CD8-positive, alpha-beta memory T cell (primary cell): ENCODE measurements around the gene DTD1. TPM values are rescaled to one million over a fixed set of nuclear protein-coding genes. Genes with fewer than 3 reads are reported as not detected.

ENCODE experiments used
- CTCF ChIA-PET: fragments of 350-600 bp; sonication (Branson Sonifier 250); formaldehyde crosslinking; loops from one replicate; lab custom pipeline; 2021; ENCODE audit warnings: antibody characterized with exemption; lab: Charles Lee
- POLR2A ChIA-PET: fragments of 350-600 bp; sonication (Branson Sonifier 250); formaldehyde crosslinking; loops from one replicate; lab custom pipeline; 2021; ENCODE audit warnings: antibody characterized with exemption; lab: Charles Lee
- DNase-seq, 5 donors: peaks; one replicate each; pipeline versions ENCODE4 v3.0.0 to v3.0.0-alpha.2; 2020 to 2022; ENCODE audit warnings: mixed read lengths in 1 of 5
- H3K27ac ChIP-seq: one replicate; pipeline ENCODE4 v1.7.0; 2013; ENCODE audit warnings: low read depth, mild to moderate bottlenecking, low read length, moderate library complexity
- H3K27me3 ChIP-seq: 2 replicates; pipeline ENCODE4 v1.7.0; 2013; ENCODE audit warnings: low read length, mild to moderate bottlenecking; ENCODE audit not compliant: insufficient read depth, poor library complexity, severe bottlenecking
- H3K36me3 ChIP-seq: 2 replicates; pipeline ENCODE4 v1.7.0; 2013; ENCODE audit warnings: mild to moderate bottlenecking, low read length, moderate library complexity; ENCODE audit not compliant: insufficient read depth
- H3K4me1 ChIP-seq: 2 replicates; pipeline ENCODE4 v1.7.0; 2013; ENCODE audit warnings: mild to moderate bottlenecking, low read length, moderate library complexity; ENCODE audit not compliant: insufficient read depth
- H3K4me3 ChIP-seq: 2 replicates; pipeline ENCODE4 v1.7.0; 2013; ENCODE audit warnings: mild to moderate bottlenecking, low read length
- H3K9me3 ChIP-seq: 2 replicates; pipeline ENCODE4 v1.7.0; 2013; ENCODE audit warnings: mild to moderate bottlenecking, low read length
- H3K27ac Mint-ChIP-seq, 8 donors: one replicate each; pipeline ENCODE4 v1.8.0; 2020 to 2021; ENCODE audit warnings: mixed read lengths in 8 of 8, mild to moderate bottlenecking in 6 of 8, inconsistent platforms in 3 of 8, moderate library complexity in 3 of 8
- H3K27me3 Mint-ChIP-seq, 2 donors: one replicate each; pipeline ENCODE4 v1.8.0; 2020 to 2021; ENCODE audit warnings: mixed read lengths in 2 of 2, mild to moderate bottlenecking in 1 of 2, moderate library complexity in 1 of 2
- H3K36me3 Mint-ChIP-seq, 3 donors: one replicate each; pipeline ENCODE4 v1.8.0; 2020 to 2021; ENCODE audit warnings: mixed read lengths in 3 of 3, inconsistent platforms in 1 of 3, mild to moderate bottlenecking in 1 of 3
- H3K4me1 Mint-ChIP-seq, 3 donors: one replicate each; pipeline ENCODE4 v1.8.0; 2020 to 2021; ENCODE audit warnings: mixed read lengths in 3 of 3, inconsistent platforms in 1 of 3, mild to moderate bottlenecking in 1 of 3
- H3K4me3 Mint-ChIP-seq, 7 donors: one replicate each; pipeline ENCODE4 v1.8.0; 2020 to 2021; ENCODE audit warnings: mixed read lengths in 7 of 7, mild to moderate bottlenecking in 6 of 7, moderate library complexity in 4 of 7, inconsistent platforms in 2 of 7
- H3K9me3 Mint-ChIP-seq, 5 donors: one replicate each; pipeline ENCODE4 v1.8.0; 2020 to 2022; ENCODE audit warnings: mixed read lengths in 5 of 5, mild to moderate bottlenecking in 3 of 5, moderate library complexity in 2 of 5, inconsistent platforms in 1 of 5
- polyA plus RNA-seq: library from polyadenylated mRNA; unstranded; fragments of 300-500 nt; fragmentation: Illumina TruSeq; gene quantifications from one replicate; pipeline ENCODE4 v1.2.3, GENCODE V29; 2021
- total RNA-seq, 2 experiments: library from RNA; stranded (reverse); gene quantifications; one replicate each; pipeline ENCODE4 v1.2.3, GENCODE V29; 2021

Gene DTD1
- total and polyA plus RNA-seq, 3 experiments from 2014 or later: 59.6 to 60.8 (median 60.2) TPM

DNA sequence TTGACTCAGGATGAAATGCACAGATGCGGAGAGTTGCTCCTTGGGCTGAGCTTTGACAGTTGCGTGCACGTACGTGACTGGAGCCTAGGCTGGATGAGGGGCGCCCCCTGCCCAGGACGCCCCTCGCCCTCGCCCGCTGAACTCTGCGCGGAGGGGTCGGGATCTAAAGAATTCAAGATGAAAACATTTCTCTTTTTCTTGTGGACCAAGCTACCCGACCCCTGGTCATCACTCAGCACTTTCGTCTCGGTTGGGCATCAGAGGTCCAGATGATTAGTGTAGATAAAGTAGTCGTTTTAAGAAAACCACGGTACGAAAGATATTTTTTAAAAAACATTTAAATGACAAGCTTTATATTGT lies 700 bp downstream of the DTD1 start:
- H3K36me3 Mint-ChIP-seq: peaks cover 0 to 10% (median under 1%) of the 10 kb centered on the region in 3 donors
- ChIA-PET POLR2A (interaction anchor here (0.9 kb wide), 1 partner anchor 81 kb away, joined by 4 read pairs; the partner anchor contains the start of gene SEC23B), CTCF (interaction anchor here (0.6 to 2.0 kb wide), 4 partner anchors 9 to 1429 kb away, joined by 3 to 7 read pairs (median 4); partner anchors contain the start of genes NAA20, SEC23B and SMIM26)

DNA sequence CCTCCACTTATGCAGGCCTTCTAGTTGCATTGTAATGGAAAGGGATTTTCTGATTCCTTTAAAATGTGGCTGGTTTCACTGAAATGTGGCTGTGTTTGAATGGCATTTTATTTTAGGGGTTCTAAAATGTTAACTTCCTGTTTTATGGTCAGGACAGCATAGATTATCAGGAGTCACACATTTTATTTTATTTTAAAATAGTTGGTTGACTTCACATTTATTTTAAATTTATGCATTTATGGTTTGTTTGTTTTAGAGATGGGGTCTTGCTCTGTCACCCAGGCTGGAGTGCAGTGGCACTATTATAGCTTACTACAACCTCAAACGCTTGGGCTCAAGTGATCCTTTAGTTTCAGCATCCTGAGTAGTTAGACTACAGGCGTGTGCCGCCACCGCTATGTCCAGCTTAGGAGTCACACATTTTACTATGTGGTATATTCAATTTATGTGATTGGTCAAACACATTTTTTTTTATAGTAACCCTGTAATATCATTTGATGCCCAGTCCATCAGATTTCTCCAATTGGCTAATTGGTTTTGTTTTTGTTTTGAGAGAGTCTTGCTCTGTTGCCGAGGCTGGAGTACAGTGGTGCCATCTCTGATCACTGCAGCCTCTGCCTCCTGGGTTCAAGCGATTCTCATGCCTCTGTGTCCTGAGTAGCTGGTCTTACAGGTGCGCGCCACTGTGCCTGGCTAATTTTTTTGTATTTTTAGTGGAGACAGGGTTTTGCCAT lies 2.3 kb downstream of the DTD1 start:
- no peaks in the 10 kb centered on the region for H3K9me3 Mint-ChIP-seq
- H3K4me3 Mint-ChIP-seq: peak overlapping the region; percentile 13 to 97 (median 90)
- peak overlapping the region; percentile 49 to 98 (median 76) for H3K27ac Mint-ChIP-seq
- H3K4me1 ChIP-seq: peaks cover 13% of the 10 kb centered on the region
- H3K4me1 Mint-ChIP-seq: peaks cover 24 to 51% (median 42%) of the 10 kb centered on the region in 3 donors
- peaks cover 4% of the 10 kb centered on the region for H3K36me3 ChIP-seq
- no peaks in the 10 kb centered on the region for H3K9me3 ChIP-seq
- H3K27me3 ChIP-seq: no peaks in the 10 kb centered on the region
- peaks cover 0 to 23% (median 3%) of the 10 kb centered on the region in 3 donors for H3K36me3 Mint-ChIP-seq
- POLR2A ChIA-PET: no interaction called here
- peaks cover 0 to 2% of the 10 kb centered on the region in 2 donors for H3K27me3 Mint-ChIP-seq
- no peak overlapping the region for H3K27ac ChIP-seq
- CTCF ChIA-PET: interaction anchor here (2.0 kb wide), 1 partner anchor 83 kb away, joined by 7 read pairs; the partner anchor contains the start of gene SEC23B
- H3K4me3 ChIP-seq: no peak overlapping the region
- no peak for DNase-seq

More for the DNA sequence above, 700 bp downstream of the DTD1 start:
- H3K27me3 ChIP-seq: no peaks in the 10 kb centered on the region
- peaks cover 13% of the 10 kb centered on the region for H3K4me1 ChIP-seq
- H3K4me3 ChIP-seq: peak overlapping the region; percentile 70
- peaks cover 24 to 49% (median 40%) of the 10 kb centered on the region in 3 donors for H3K4me1 Mint-ChIP-seq
- peak overlapping the region; percentile 88 to 97 (median 92) for H3K4me3 Mint-ChIP-seq
- peak overlapping the region; percentile 72 to 98 (median 93) for H3K27ac Mint-ChIP-seq
- H3K36me3 ChIP-seq: no peaks in the 10 kb centered on the region
- no peaks in the 10 kb centered on the region for H3K9me3 ChIP-seq
- peaks cover 0 to 11% of the 10 kb centered on the region in 2 donors for H3K27me3 Mint-ChIP-seq
- no peaks in the 10 kb centered on the region for H3K9me3 Mint-ChIP-seq
- DNase-seq: no peak
- peak overlapping the region; percentile 86 for H3K27ac ChIP-seq

DNA sequence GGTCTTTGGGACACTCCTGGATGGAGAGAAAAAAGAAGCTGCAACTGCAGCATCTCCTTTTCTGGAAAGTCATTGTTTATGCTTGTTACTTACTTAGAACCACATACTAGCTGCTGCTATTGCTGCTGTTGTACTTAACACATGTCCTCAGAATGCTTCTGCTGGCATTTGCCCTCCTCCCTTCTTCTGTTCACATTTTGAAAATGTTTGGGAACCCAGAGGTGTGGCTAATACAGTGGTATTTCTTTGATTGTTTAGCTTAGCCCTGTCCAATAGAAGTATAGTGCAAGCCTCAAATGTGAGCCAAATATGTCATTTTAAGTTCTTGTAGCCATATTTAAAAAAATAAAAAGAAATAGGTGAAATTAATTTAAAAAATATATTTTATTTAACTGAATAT lies 8.4 kb downstream of the DTD1 start:
- no peak overlapping the region for H3K4me3 Mint-ChIP-seq
- Histone ChIP-seq H3K4me1 (no peaks in the 10 kb centered on the region), H3K4me3 (no peak overlapping the region), H3K27me3 (no peaks in the 10 kb centered on the region), H3K27ac (no peak overlapping the region), H3K36me3 (peaks cover 11% of the 10 kb centered on the region), H3K9me3 (no peaks in the 10 kb centered on the region)
- CTCF ChIA-PET: no interaction called here
- H3K9me3 Mint-ChIP-seq: no peaks in the 10 kb centered on the region
- no peaks in the 10 kb centered on the region for H3K27me3 Mint-ChIP-seq
- POLR2A ChIA-PET: no interaction called here
- H3K27ac Mint-ChIP-seq: peak overlapping the region in 1 of 8 donors; percentile 63
- H3K4me1 Mint-ChIP-seq: peaks cover 1 to 18% (median 10%) of the 10 kb centered on the region in 3 donors
- DNase-seq: no peak
- H3K36me3 Mint-ChIP-seq: peaks cover 12 to 64% (median 24%) of the 10 kb centered on the region in 3 donors

GRCh38 chr20:18609741-18610140 lies 21.9 kb downstream of the DTD1 start:
- Histone ChIP-seq H3K27me3 (no peaks in the 10 kb centered on the region), H3K4me1 (no peaks in the 10 kb centered on the region), H3K27ac (no peak overlapping the region), H3K9me3 (no peaks in the 10 kb centered on the region), H3K4me3 (no peak overlapping the region), H3K36me3 (no peaks in the 10 kb centered on the region)
- POLR2A ChIA-PET: no interaction called here
- DNase-seq: no peak
- Mint-ChIP-seq H3K4me1 (peaks cover 6 to 8% (median 8%) of the 10 kb centered on the region in 3 donors), H3K27ac (no peak overlapping the region), H3K4me3 (no peak overlapping the region), H3K36me3 (peaks cover 0 to 43% (median 4%) of the 10 kb centered on the region in 3 donors), H3K27me3 (no peaks in the 10 kb centered on the region), H3K9me3 (no peaks in the 10 kb centered on the region)
- CTCF ChIA-PET: no interaction called here

DNA sequence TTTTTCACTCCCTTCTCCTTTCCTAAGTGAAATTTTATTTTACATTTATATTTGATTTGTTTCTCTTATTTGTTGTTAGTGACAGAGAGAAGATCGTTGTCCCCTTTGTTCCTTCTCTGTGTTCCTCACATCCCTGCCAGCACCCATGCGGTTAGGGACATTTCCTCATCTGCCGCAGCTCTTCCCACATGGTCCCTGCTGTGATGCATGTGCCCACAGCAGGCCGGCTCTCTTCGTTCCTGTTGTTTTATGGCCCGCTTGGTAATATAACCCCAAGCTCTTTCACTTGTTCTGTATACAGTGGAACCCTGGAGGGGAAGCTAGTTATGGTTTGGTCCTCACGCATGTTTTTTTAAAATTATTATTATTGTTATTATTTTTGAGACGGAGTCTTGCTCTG lies 23.6 kb downstream of the DTD1 start:
- Mint-ChIP-seq H3K27ac (peak overlapping the region in 1 of 8 donors; percentile 43), H3K9me3 (no peaks in the 10 kb centered on the region), H3K4me1 (peaks cover 6 to 20% (median 14%) of the 10 kb centered on the region in 3 donors), H3K36me3 (peaks cover 0 to 50% (median 9%) of the 10 kb centered on the region in 3 donors), H3K27me3 (no peaks in the 10 kb centered on the region), H3K4me3 (no peak overlapping the region)
- Histone ChIP-seq H3K36me3 (no peaks in the 10 kb centered on the region), H3K4me1 (no peaks in the 10 kb centered on the region), H3K27ac (no peak overlapping the region), H3K4me3 (no peak overlapping the region), H3K27me3 (no peaks in the 10 kb centered on the region), H3K9me3 (no peaks in the 10 kb centered on the region)
- POLR2A ChIA-PET: no interaction called here
- CTCF ChIA-PET: no interaction called here
- DNase-seq: no peak

DNA sequence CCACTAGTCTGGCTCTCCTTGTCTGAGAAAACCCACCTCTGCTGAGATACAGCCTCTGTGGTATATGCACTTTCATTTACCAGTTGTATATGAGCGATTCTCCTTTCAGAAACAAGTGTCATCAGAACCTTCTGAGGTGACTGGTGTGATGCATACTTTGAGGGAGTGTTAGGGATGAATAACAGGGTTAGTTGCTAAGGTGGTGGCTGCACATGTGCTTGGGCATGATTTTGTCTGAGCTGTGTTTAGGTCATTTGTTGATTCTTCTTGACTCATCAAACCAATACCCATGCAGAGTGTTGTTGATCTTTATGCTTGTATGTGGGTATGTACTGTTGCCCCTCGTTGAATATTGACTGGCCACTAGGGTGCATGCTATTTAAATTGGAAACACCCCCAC lies 25.7 kb downstream of the DTD1 start:
- Mint-ChIP-seq H3K36me3 (peaks cover 0 to 57% (median 9%) of the 10 kb centered on the region in 3 donors), H3K27ac (no peak overlapping the region), H3K4me3 (no peak overlapping the region), H3K27me3 (no peaks in the 10 kb centered on the region), H3K9me3 (no peaks in the 10 kb centered on the region), H3K4me1 (peaks cover 6 to 18% (median 11%) of the 10 kb centered on the region in 3 donors)
- CTCF ChIA-PET: no interaction called here
- no peaks in the 10 kb centered on the region for H3K36me3 ChIP-seq
- no peak overlapping the region for H3K4me3 ChIP-seq
- no peaks in the 10 kb centered on the region for H3K9me3 ChIP-seq
- no peak overlapping the region for H3K27ac ChIP-seq
- POLR2A ChIA-PET: no interaction called here
- DNase-seq: no peak
- no peaks in the 10 kb centered on the region for H3K4me1 ChIP-seq
- no peaks in the 10 kb centered on the region for H3K27me3 ChIP-seq

DNA sequence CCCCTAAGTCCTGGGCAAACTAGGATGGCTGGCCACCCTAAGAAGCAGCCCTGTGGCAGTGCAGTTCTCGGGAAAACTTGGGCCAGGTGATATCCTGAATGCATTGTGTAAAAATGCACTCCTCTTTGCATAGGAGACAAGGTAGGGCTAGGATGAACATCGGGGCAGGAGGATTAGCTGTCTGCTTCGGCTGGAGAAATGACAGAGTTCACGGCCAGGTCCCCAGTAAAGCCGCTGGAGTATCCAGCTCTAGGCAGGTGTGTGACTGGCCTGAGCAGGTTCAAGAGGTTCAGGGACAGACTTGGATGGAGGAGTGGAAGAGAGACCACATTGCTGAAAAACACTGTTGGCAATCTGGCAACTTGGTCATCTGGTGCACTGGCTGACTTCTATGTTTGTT lies 26.4 kb downstream of the DTD1 start:
- CTCF ChIA-PET: no interaction called here
- H3K27me3 Mint-ChIP-seq: no peaks in the 10 kb centered on the region

DNA sequence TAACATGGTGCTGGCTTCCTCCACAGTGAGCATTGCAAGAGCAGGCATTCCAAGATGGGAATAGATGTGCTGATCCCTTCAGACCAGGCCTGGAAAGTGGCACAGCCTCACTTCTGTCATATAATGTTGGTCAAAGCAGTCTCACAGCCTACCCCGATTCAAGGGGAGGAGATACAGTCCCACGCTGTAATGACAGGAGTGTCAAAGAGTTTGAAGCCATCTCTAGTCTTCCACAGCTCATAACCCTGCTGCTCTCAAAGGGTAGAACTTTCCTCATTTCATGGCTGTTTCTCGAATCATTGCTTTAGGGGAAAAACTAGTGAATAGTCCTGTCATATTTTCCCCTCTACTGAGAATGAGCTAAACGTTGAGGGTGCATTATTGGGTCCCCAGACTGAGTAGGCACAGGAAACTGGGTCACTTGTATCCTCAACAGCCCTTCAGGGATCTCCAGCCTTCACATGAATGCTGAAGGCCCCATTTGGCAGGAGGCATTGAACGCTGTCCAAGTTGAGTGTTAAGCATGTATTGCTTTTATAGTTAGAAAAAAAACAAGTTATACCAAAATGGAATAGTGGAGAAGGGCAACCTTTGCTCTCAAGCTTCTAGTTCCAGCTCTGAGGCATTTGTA lies 27.3 kb downstream of the DTD1 start:
- Mint-ChIP-seq H3K27ac (peak overlapping the region in 5 of 8 donors; percentile 17 to 84 (median 75)), H3K4me1 (peaks cover 8 to 17% (median 11%) of the 10 kb centered on the region in 3 donors), H3K4me3 (no peak overlapping the region), H3K9me3 (no peaks in the 10 kb centered on the region), H3K36me3 (peaks cover 0 to 48% (median 8%) of the 10 kb centered on the region in 3 donors), H3K27me3 (no peaks in the 10 kb centered on the region)
- H3K9me3 ChIP-seq: no peaks in the 10 kb centered on the region
- POLR2A ChIA-PET: no interaction called here
- no peaks in the 10 kb centered on the region for H3K27me3 ChIP-seq
- no peaks in the 10 kb centered on the region for H3K4me1 ChIP-seq
- DNase-seq: no peak
- H3K36me3 ChIP-seq: no peaks in the 10 kb centered on the region
- H3K27ac ChIP-seq: no peak overlapping the region
- CTCF ChIA-PET: interaction anchor here (0.9 kb wide), 1 partner anchor 12 kb away, joined by 3 read pairs; no protein-coding TSS in a partner anchor
- H3K4me3 ChIP-seq: no peak overlapping the region

More for the DNA sequence above, 26.4 kb downstream of the DTD1 start:
- Mint-ChIP-seq H3K27ac (peak overlapping the region in 4 of 8 donors; percentile 18 to 61 (median 38)), H3K36me3 (peaks cover 0 to 56% (median 9%) of the 10 kb centered on the region in 3 donors), H3K9me3 (no peaks in the 10 kb centered on the region), H3K4me1 (peaks cover 8 to 17% (median 11%) of the 10 kb centered on the region in 3 donors), H3K4me3 (no peak overlapping the region)
- no peak for DNase-seq
- H3K4me3 ChIP-seq: no peak overlapping the region
- no peaks in the 10 kb centered on the region for H3K27me3 ChIP-seq
- no peaks in the 10 kb centered on the region for H3K9me3 ChIP-seq
- no peaks in the 10 kb centered on the region for H3K36me3 ChIP-seq
- H3K27ac ChIP-seq: no peak overlapping the region
- POLR2A ChIA-PET: no interaction called here
- H3K4me1 ChIP-seq: no peaks in the 10 kb centered on the region
